AG10803 (cell line): ENCODE data around the gene CTNNA1.
A peak's percentile ranks its signal among the peaks of the same experiment; 100 is the strongest.

ENCODE experiments used
- DNase-seq: peaks from one replicate; pipeline ENCODE4 v3.0.0; 2010; ENCODE audit warnings: low read depth
- H3K4me3 ChIP-seq: 2 replicates; pipeline ENCODE4 v1.5.1; 2011; ENCODE audit warnings: mild to moderate bottlenecking, low read length, control low read depth
- TF ChIP-seq, protein P1 (sequence below): conservative IDR thresholded peaks from 2 replicates; pipeline ENCODE4 v1.5.1; 2011; ENCODE audit warnings: mild to moderate bottlenecking, low read length, control low read depth, inconsistent platforms

Gene CTNNA1

DNA sequence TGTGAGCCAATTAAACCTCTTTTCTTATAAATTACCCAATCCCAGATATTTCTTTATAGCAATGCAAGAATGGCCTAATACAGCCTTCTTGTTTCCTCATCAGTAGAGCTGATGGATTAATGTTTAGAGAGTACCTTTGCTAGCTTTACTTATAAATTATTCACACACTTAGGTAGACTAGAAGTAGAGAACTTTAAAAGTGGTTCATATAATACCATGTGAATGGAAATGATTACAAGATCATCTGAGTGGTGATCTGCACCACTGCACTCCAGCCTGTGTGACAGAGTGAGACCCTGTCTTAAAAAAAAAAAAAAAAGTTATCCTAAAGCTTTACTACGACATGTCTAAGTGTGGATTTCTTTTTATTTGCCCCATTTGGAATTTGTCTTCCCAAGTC lies 145.1 kb downstream of the CTNNA1 start:
- no peak for DNase-seq
- H3K4me3 ChIP-seq = no peak overlapping the region
- TF ChIP-seq, protein P1, sequence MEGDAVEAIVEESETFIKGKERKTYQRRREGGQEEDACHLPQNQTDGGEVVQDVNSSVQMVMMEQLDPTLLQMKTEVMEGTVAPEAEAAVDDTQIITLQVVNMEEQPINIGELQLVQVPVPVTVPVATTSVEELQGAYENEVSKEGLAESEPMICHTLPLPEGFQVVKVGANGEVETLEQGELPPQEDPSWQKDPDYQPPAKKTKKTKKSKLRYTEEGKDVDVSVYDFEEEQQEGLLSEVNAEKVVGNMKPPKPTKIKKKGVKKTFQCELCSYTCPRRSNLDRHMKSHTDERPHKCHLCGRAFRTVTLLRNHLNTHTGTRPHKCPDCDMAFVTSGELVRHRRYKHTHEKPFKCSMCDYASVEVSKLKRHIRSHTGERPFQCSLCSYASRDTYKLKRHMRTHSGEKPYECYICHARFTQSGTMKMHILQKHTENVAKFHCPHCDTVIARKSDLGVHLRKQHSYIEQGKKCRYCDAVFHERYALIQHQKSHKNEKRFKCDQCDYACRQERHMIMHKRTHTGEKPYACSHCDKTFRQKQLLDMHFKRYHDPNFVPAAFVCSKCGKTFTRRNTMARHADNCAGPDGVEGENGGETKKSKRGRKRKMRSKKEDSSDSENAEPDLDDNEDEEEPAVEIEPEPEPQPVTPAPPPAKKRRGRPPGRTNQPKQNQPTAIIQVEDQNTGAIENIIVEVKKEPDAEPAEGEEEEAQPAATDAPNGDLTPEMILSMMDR = no peak

DNA sequence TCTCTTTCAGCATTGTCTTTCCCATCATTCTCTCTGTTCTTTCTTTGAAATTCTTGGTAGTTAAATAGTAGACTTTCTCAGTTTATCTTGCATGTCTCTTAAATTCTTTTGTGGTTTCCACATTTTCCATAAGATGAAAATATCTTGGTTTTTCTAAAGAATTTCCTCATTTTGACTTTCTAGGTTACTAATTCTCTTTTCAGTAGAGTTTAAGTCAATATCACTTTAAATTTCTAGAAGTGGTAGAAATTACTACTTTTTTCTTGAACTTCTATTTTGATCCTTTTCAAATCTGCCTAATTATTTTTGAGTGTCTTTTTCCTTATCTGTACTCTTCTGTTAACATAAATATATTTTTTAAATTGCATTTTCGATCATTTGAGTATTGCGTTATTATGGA lies 145.5 kb downstream of the CTNNA1 start:
- TF ChIP-seq, protein P1 = no peak
- no peak overlapping the region for H3K4me3 ChIP-seq

DNA sequence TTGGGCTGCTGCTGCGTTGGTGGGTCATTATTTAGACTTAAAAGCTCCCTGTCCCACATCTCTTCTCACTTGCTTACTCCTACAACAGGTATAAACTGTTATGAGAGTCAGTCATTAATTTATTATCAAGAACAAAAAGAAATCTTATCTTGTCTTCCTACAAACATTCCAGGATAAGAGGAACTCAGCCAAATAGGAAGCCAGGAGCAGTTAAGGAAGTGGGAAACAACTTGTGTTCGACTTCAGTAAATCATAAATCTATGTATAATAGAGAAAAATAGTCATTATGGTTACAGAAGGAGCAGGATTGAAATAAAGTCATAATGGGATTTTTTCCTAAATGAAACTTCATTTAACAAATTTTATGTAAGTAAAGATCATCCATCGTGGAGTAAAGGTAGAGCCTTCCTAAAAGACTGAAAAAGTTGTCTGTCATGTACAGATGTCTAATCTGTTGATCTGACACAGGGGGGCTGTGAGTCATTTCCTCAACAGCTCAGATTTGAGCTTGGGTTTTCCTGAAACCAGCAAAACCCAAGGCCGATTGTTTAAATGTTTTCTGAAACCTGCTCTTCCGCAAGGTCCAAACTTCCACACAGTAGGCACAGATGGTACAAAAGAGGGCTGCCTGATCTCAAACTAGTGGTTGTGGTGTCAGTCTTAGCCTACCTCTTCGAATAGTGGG lies 147.2 kb downstream of the CTNNA1 start:
- TF ChIP-seq, protein P1 = no peak
- DNase-seq = peak; percentile 9
- no peak overlapping the region for H3K4me3 ChIP-seq

More for the DNA sequence above, 145.5 kb downstream of the CTNNA1 start:
- DNase-seq = no peak

GRCh38 chr5:138901716-138902115 lies 148.5 kb downstream of the CTNNA1 start:
- TF ChIP-seq, protein P1 = no peak
- no peak for DNase-seq
- no peak overlapping the region for H3K4me3 ChIP-seq

GRCh38 chr5:138903130-138903775 lies 150.0 kb downstream of the CTNNA1 start:
- H3K4me3 ChIP-seq = no peak overlapping the region
- DNase-seq = peak; percentile 54
- TF ChIP-seq, protein P1 = no peak

- no peak overlapping the region for H3K4me3 ChIP-seq
- TF ChIP-seq, protein P1 = no peak
- peak; percentile 83 for DNase-seq
These were observed 152.3 kb downstream of the CTNNA1 start for GRCh38 chr5:138905541-138905940.

DNA sequence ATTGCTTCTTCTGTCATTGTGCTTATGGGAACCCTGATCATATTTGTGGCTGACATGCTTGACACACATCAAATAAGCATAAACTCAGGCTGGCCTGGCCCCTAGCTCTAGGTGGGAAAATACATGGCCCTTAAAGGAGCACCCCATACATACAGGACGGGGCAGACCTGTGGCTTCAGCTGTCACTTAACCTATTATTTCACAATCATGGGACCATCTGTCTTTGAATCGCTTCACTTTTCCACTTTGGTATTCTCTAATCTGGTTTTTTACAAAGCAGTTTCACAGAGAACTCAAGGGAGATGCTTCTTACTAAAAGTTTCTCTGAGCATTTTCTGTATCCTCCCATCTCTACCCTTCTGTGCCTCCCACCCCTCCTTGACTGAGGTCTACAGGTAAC lies 156.5 kb downstream of the CTNNA1 start:
- TF ChIP-seq, protein P1 = no peak
- DNase-seq = no peak
- H3K4me3 ChIP-seq = no peak overlapping the region
